ENCODE data around the gene BCL2L15. TPM values are rescaled to one million over a fixed set of nuclear protein-coding genes. Genes with fewer than 3 reads are reported as not detected.
A peak's percentile ranks its signal among the peaks of the same experiment; 100 is the strongest.

Gene BCL2L15
- total and polyA plus RNA-seq, 10 of the 15 experiments (the other 5 are each of a cell fraction or from before 2014, with no cell fraction given), result 0.42 to 1.2 (median 0.59) TPM

GRCh38 chr1:113905435-113905861 is 18.1 kb upstream of the BCL2L15 start (continued):
- TF ChIP-seq PAX8 (IDR thresholded peaks at IDR 0.05), result no peak
- TF ChIP-seq CEBPB (IDR thresholded peaks at IDR 0.05; ENCODE audit: borderline replicate concordance in 1 of 2, low read depth in 2 of 2, low read length in 2 of 2), result 0 out of 4 replicates have a peak, but pooled peaks of 1 of the 2 experiments have one; percentile 0
- TF ChIP-seq, protein P1, sequence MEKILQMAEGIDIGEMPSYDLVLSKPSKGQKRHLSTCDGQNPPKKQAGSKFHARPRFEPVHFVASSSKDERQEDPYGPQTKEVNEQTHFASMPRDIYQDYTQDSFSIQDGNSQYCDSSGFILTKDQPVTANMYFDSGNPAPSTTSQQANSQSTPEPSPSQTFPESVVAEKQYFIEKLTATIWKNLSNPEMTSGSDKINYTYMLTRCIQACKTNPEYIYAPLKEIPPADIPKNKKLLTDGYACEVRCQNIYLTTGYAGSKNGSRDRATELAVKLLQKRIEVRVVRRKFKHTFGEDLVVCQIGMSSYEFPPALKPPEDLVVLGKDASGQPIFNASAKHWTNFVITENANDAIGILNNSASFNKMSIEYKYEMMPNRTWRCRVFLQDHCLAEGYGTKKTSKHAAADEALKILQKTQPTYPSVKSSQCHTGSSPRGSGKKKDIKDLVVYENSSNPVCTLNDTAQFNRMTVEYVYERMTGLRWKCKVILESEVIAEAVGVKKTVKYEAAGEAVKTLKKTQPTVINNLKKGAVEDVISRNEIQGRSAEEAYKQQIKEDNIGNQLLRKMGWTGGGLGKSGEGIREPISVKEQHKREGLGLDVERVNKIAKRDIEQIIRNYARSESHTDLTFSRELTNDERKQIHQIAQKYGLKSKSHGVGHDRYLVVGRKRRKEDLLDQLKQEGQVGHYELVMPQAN (conservative IDR thresholded peaks at IDR 0.05), result peak; percentile 99; the same call in 1 of the 2 replicates
- 0 out of 2 replicates have a peak, but pooled peaks have one; percentile 38 for TF ChIP-seq ASH2L (IDR thresholded peaks at IDR 0.05; ENCODE audit: borderline replicate concordance, low read depth)
- TF ChIP-seq, protein P2, sequence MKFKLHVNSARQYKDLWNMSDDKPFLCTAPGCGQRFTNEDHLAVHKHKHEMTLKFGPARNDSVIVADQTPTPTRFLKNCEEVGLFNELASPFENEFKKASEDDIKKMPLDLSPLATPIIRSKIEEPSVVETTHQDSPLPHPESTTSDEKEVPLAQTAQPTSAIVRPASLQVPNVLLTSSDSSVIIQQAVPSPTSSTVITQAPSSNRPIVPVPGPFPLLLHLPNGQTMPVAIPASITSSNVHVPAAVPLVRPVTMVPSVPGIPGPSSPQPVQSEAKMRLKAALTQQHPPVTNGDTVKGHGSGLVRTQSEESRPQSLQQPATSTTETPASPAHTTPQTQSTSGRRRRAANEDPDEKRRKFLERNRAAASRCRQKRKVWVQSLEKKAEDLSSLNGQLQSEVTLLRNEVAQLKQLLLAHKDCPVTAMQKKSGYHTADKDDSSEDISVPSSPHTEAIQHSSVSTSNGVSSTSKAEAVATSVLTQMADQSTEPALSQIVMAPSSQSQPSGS (IDR thresholded peaks at IDR 0.05; ENCODE audit: low read length), result 0 out of 2 replicates have a peak, but pooled peaks have one; percentile 38
- peak; percentile 78; the same call in 1 of the 2 replicates for TF ChIP-seq LARP7 (IDR thresholded peaks at IDR 0.05)
- TF ChIP-seq, protein P3, sequence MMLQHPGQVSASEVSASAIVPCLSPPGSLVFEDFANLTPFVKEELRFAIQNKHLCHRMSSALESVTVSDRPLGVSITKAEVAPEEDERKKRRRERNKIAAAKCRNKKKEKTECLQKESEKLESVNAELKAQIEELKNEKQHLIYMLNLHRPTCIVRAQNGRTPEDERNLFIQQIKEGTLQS (IDR thresholded peaks at IDR 0.05; ENCODE audit: borderline replicate concordance, extremely low read depth, low read depth, low read length), result no peak
- TF ChIP-seq NFXL1 (IDR thresholded peaks at IDR 0.05; ENCODE audit: borderline replicate concordance), result no peak
- TF ChIP-seq IRF4 (IDR thresholded peaks at IDR 0.05; ENCODE audit: low read depth, low read length), result no peak
- no peak for TF ChIP-seq JUND (IDR thresholded peaks at IDR 0.05; ENCODE audit: low read depth, low read length)

All from GM12878 (cell line).